GM12874 (cell line): Measurements from ENCODE around the gene HINT3.

Experiments
- CTCF ChIP-seq: IDR thresholded peaks from 2 replicates; pipeline ENCODE4 v1.5.1; 2011; ENCODE audit warnings: low read depth, mild to moderate bottlenecking, control low read depth, low read length, moderate library complexity; ENCODE audit not compliant: insufficient read depth

HINT3 gene

GRCh38 chr6:126002755-126003679, 46.4 kb downstream of the HINT3 start:
- TF ChIP-seq CTCF, result no peak

GRCh38 chr6:126007800-126008199, 51.2 kb downstream of the HINT3 start:
- no peak for TF ChIP-seq CTCF

- TF ChIP-seq CTCF, result no peak
Measured at GRCh38 chr6:126010040-126010439, 53.5 kb downstream of the HINT3 start.

GRCh38 chr6:126015863-126016262, 59.3 kb downstream of the HINT3 start:
- TF ChIP-seq CTCF, result no peak

- no peak for TF ChIP-seq CTCF
Measured at GRCh38 chr6:126016591-126016990, 60.0 kb downstream of the HINT3 start.

GRCh38 chr6:126017668-126018067, 61.1 kb downstream of the HINT3 start:
- no peak for TF ChIP-seq CTCF

GRCh38 chr6:126020305-126021050, 63.9 kb downstream of the HINT3 start:
- no peak for TF ChIP-seq CTCF
